COR-L47 (cell line): ENCODE results near the gene ZRANB1.
A peak's percentile ranks its signal among the peaks of the same experiment; 100 is the strongest.
"Not testable (repeated sequence)": the region's sequence is repeated elsewhere in the genome, so short reads cannot be mapped to it uniquely, and the experiment has no call there.

ENCODE experiments used
- DNase-seq: peaks from one replicate; lab custom pipeline; 2025; lab: John Stamatoyannopoulos, UW

ZRANB1 gene

DNA sequence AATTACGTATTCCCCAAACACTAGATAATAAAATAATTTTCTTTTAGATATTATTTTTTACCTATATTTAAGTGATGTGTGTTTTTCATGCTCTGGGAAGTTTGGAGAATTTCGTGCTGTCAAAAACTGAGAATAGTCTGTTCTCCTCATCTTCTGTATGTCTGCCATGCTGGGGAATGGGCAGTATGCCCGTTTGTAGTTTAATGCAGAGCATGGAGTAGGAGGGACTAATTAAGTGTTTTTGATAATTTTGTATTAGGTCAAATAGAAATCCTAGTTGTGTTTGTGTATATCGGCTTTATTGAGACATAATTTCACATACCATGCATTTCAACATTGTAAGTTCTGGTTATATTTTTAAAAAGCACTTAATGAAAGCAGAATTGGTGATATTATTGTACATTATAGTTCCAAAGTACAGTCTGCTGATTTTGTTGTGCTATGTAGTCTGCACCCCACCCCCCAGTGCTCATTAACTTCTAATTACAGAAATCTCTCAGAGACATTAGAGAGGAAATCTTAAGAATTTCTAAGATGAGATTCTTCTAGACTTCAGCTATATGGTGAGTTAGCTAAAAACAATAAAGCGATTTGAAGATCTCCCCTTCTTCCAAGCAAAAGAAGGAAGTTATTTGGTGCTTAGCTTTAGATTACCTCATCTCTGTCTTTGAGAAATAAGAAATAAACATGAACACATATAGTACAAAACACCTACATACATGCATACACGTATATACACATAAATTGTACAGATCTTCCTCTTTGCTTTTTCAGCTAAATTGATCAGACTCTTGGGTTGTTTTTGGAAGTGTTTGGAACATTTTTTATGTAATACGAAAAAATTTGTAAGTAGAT is 22.2 kb downstream of the ZRANB1 start:
- DNase-seq = no peak

DNA sequence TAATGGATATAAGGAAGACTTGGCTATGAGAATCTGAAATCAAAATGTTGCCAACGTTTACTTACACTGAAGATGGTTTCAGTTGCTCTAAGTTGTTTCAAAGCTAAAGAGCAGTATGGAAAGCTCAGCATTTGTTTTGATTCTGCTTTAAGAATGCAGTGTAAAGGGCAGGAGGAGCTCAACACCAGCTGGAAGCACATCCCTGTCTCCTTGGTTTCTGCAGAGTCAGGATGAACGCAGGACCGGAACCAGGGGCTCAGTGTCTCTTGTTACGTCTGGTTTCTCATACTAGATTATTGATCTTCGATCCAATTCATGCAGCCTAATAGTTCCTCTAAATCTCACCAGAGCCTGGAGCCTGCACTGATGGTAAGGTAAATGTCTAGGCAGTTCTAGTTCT is 24.1 kb downstream of the ZRANB1 start:
- DNase-seq = no peak

- no peak for DNase-seq
These were observed 25.3 kb downstream of the ZRANB1 start for GRCh38 chr10:124967255-124967654.

- DNase-seq = no peak
These were observed 29.4 kb downstream of the ZRANB1 start for GRCh38 chr10:124971276-124971675.

- DNase-seq = no peak
These were observed 30.7 kb downstream of the ZRANB1 start for GRCh38 chr10:124972637-124973036.

DNA sequence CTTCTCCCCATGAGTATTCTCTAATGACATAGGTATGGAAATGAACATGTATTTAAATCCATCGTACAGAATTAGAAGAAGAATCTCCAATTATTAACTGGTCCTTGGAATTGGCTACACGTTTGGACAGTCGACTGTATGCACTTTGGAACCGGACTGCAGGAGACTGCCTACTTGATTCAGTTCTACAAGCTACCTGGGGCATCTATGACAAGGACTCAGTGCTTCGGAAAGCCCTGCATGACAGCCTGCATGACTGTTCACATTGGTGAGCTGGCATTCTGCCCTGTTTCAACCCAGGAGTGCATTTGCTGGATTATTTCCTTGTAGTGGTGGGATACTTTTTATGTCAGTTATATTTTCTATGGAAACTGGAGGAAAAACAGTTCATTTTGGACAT is 32.2 kb downstream of the ZRANB1 start:
- no peak for DNase-seq

DNA sequence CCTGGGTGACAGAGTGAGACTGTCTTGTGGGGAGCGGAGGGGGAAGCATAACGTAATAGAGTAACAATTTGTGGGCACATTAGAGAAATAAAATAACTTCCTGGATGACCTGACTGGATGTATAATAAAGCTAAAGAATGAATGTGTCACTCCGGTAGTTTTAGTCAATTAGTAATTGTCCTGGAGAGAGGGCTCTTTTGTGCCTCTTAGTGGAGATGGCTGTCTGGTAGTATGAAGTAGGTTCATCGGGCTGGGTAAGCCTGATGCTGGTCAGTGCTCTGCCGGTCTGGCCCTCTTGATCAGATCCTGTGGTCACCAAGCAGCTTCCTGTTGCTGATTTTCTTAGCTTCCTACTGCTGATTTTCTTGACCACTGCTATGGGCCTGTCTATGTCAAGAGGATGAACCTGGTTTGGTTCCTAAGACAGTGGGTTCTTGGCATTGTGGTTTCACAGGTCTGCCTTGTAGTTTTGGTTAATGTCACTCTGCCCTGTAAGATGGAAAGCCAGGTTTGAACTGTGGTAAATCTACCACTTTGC is 34.1 kb downstream of the ZRANB1 start:
- no peak for DNase-seq

GRCh38 chr10:124977161-124977560 is 35.2 kb downstream of the ZRANB1 start:
- DNase-seq = no peak

- no peak for DNase-seq
These were observed 35.9 kb downstream of the ZRANB1 start for GRCh38 chr10:124977648-124978375.

DNA sequence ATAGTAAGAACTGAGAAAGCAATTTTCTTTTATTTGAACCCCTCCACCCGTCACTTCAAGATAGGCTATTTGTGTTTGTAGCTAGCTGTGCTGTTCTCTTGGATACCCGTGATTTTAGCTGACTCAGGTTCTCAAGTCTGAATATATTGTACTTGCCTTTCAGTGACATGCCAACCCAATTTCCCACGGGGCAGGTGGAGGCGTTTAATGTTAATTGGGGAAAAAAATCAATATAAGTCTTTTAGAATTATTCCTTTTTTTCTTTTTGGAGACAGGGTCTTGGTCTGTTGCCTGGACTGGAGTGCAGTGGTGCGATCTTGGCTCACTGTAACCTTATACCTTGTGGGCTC is 36.4 kb downstream of the ZRANB1 start:
- no peak for DNase-seq

- DNase-seq = no peak
These were observed 41.4 kb downstream of the ZRANB1 start for GRCh38 chr10:124983321-124983720.

DNA sequence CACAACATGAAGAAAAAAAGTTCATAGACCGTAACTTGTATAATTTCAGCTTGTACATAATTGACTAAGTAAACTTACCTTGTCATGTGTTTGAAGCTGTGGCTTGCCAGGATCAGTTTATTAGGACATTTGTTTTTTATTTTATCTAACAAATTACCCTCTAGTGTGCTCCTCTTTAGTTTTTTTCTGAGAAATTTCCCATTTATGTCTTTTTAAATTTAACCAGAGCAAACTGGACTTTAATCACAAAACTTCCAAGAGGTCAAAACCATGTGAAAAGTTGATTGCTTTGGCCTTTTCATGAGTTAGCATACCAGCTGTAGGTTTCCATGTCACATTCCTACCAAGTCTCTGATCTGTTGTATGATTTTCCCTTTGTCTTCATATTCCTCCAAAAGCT is 42.5 kb downstream of the ZRANB1 start:
- DNase-seq = no peak

GRCh38 chr10:124985162-124985561 is 43.2 kb downstream of the ZRANB1 start:
- no peak for DNase-seq

DNA sequence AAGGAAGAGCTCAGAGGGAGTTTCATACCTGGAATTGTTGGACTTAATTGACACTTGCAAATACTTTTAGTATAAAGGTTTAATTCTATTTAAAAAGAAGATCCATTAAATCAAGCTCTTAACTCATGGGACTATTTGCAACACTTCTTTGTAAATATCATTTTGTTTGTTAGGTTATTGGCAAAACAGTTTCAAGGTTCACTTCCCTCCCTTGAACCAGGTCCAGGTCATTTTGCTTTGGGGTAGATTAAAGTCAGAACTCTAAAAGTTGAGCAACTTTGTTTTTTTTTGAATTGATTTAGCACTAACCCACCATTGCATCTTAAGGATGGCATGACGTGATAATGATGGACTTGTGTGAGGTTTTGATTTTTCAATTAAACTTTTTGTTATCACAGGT is 45.9 kb downstream of the ZRANB1 start:
- DNase-seq = no peak

DNA sequence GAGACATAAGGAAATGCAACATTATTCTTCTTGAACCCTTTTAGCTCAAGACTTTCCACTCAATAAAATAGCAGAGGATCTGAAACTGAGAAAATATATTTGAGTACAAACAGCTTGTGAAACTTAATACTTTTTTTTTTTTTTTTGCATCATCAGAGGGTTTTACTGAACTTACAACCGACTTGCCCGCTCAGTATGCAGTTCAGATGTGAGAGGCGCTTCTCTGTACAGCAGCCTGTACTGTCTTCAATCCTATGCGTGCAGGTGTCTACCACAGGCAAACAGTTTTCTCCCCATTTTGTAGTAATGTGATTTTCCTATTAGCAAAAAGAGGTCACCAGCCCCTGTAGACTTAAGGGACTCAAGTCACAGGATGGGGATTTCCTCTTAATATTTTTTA is 46.8 kb downstream of the ZRANB1 start:
- DNase-seq = not testable (repeated sequence)

DNA sequence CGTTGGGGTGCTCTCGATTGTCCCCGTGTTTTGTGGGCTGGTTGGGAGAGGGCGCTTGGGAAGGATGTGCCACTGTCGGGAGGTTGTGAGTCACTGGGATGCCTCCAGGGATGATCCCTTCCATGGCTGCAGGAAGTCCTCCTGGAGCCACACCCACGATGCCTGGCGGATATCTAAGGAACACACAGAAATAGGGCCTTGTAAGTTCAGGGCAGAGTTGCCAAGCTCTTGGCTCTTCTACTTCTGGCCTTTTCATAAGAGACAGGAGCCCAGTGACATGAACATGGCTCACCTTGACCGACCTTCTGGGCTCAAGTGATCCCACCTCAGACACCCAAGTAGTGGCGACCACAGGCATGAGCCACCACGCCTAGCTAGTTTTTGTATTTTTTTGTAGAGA is 47.6 kb downstream of the ZRANB1 start:
- no peak for DNase-seq

GRCh38 chr10:124990671-124991625 is 49.0 kb downstream of the ZRANB1 start:
- no peak for DNase-seq

DNA sequence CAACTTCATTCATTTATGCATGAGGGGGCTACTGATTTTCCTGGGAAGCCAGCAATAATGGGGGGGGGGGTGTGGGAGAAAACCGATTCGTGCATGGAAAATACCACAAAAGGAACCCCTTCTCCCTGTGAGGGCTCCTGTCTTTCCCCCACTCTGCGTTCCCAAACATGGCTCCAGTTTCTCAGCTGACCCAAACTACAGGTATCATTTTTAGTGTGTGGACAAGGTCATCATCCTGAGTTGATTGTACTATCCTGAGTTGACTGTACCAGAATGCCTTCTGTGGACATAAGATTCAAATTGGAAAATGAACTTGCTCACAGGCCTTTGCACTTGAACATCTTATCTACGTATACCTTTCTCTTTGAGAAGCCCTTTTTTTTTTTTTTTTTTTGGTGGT is 49.9 kb downstream of the ZRANB1 start:
- DNase-seq = no peak

DNA sequence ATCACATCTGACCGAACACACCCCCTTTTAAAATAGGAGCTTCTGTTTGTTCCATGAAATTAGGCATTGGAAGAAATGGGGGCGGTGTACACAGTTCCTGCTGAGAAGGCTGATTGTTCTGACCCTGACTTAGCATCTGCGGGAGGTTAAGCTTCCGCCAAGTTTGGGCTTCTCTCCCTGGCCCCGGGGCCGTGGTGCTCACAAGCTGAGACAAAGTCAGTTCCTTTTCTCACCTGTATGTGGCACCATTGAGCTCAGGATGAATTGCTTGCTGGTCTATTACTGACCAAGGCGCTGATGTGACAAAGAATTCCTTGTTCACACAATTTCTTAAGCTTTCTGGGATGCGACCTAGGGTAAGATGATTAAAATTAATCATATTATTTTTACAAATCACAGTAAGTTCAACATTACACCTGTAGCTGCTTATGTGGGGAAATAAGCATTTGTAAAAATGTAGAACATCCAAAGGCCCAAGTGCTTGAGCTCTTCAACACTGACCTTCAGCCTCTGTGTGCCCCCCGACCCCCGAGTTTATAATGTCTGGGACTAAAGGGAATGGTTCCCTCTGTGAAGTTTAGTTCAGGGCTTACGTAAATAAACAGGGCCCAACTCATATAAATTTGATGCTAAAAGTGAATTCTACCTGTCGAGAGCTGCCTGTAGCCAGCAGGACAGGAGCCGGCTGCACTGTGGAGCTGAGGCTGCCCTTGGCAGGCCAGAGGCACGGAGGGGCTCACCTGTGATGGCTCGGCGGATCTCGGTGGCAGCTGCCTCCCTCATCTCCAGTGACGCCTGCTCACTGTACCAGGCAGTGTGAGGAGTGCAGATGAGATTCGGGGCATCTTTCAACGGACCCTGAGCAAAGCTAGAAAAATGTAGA is 50.8 kb downstream of the ZRANB1 start:
- DNase-seq = peak; percentile 75

- no peak for DNase-seq
These were observed 51.4 kb downstream of the ZRANB1 start for GRCh38 chr10:124993345-124993708.
